H9 (cell line): Measurements from ENCODE around the gene RSU1. TPM values are rescaled to one million over a fixed set of nuclear protein-coding genes. Genes with fewer than 3 reads are reported as not detected.

Experiments
- DNase-seq: peaks from one replicate; pipeline ENCODE4 v3.0.0-alpha.2; 2017
- H2AFZ ChIP-seq: one replicate; pipeline ENCODE4 v1.6.1; 2013; ENCODE audit warnings: mild to moderate bottlenecking, low read length, control low read depth, moderate library complexity
- H2AK5ac ChIP-seq: 2 replicates; pipeline ENCODE4 v1.6.1; 2013; ENCODE audit warnings: low read length, control low read depth, mixed read lengths; ENCODE audit not compliant: insufficient read length
- H2BK120ac ChIP-seq: one replicate; pipeline ENCODE4 v1.6.1; 2013; ENCODE audit warnings: low read depth, mild to moderate bottlenecking, low read length, control low read depth, inconsistent platforms; ENCODE audit not compliant: poor library complexity, severe bottlenecking
- H2BK12ac ChIP-seq: 2 replicates; pipeline ENCODE4 v1.6.1; 2013; ENCODE audit warnings: low read length, control low read depth, mixed read lengths, low read depth; ENCODE audit not compliant: insufficient read length
- H2BK15ac ChIP-seq: 2 replicates; pipeline ENCODE4 v1.6.1; 2013; ENCODE audit warnings: low read depth, low read length, control low read depth
- H2BK20ac ChIP-seq: one replicate; pipeline ENCODE4 v1.6.1; 2013; ENCODE audit warnings: low read depth, mild to moderate bottlenecking, low read length, control low read depth, inconsistent platforms; ENCODE audit not compliant: poor library complexity, severe bottlenecking
- H2BK5ac ChIP-seq: 2 replicates; pipeline ENCODE4 v1.6.1; 2013; ENCODE audit warnings: low read length, control low read depth, mixed read lengths; ENCODE audit not compliant: insufficient read length
- H3K14ac ChIP-seq: 2 replicates; pipeline ENCODE4 v1.6.1; 2013; ENCODE audit warnings: low read length, control low read depth; ENCODE audit not compliant: insufficient read depth
- H3K18ac ChIP-seq: 2 replicates; pipeline ENCODE4 v1.6.1; 2013; ENCODE audit warnings: low read depth, mild to moderate bottlenecking, mixed read lengths, low read length, control low read depth; ENCODE audit not compliant: insufficient read length
- H3K23ac ChIP-seq: 2 replicates; pipeline ENCODE4 v1.6.1; 2013; ENCODE audit warnings: low read length, control low read depth, mixed read lengths, low read depth; ENCODE audit not compliant: insufficient read length
- H3K23me2 ChIP-seq: 2 replicates; pipeline ENCODE4 v1.6.1; 2013; ENCODE audit warnings: low read depth, mild to moderate bottlenecking, mixed read lengths, low read length, control low read depth; ENCODE audit not compliant: insufficient read length, poor library complexity, severe bottlenecking
- H3K27ac ChIP-seq: 2 replicates; pipeline ENCODE4 v1.5.1; 2013; ENCODE audit warnings: low read length, control low read depth, mixed read lengths, low read depth; ENCODE audit not compliant: insufficient read length
- H3K27me3 ChIP-seq: 2 replicates; pipeline ENCODE4 v1.6.1; 2013; ENCODE audit warnings: low read length, control low read depth, inconsistent platforms; ENCODE audit not compliant: insufficient read depth
- H3K4ac ChIP-seq: 2 replicates; pipeline ENCODE4 v1.6.1; 2013; ENCODE audit warnings: low read depth, mild to moderate bottlenecking, control low read depth, inconsistent platforms, low read length, moderate library complexity
- H3K4me1 ChIP-seq: 2 replicates; pipeline ENCODE4 v1.6.1; 2013; ENCODE audit warnings: low read length, control low read depth, inconsistent platforms; ENCODE audit not compliant: insufficient read depth
- H3K4me2 ChIP-seq: 2 replicates; pipeline ENCODE4 v1.6.1; 2013; ENCODE audit warnings: low read length, control low read depth, mixed read lengths; ENCODE audit not compliant: insufficient read length, insufficient read depth
- H3K56ac ChIP-seq: 2 replicates; pipeline ENCODE4 v1.6.1; 2013; ENCODE audit warnings: low read depth, mild to moderate bottlenecking, mixed read lengths, low read length, control low read depth; ENCODE audit not compliant: insufficient read length
- H3K79me1 ChIP-seq: 2 replicates; pipeline ENCODE4 v1.6.1; 2013; ENCODE audit warnings: low read depth, mild to moderate bottlenecking, moderate library complexity, low read length, control low read depth, inconsistent platforms; ENCODE audit not compliant: insufficient read depth, poor library complexity, severe bottlenecking
- H3K79me2 ChIP-seq: 2 replicates; pipeline ENCODE4 v1.6.1; 2013; ENCODE audit warnings: low read length, control low read depth, inconsistent platforms; ENCODE audit not compliant: insufficient read depth
- H3K9ac ChIP-seq: 2 replicates; pipeline ENCODE4 v1.6.1; 2013; ENCODE audit warnings: low read length, control low read depth, mixed read lengths; ENCODE audit not compliant: insufficient read length; ENCODE audit errors: extremely low read depth
- H3K9me3 ChIP-seq: one replicate; pipeline ENCODE4 v1.6.1; 2013; ENCODE audit warnings: low read depth, low read length, inconsistent platforms; ENCODE audit not compliant: control insufficient read depth
- H3T11ph ChIP-seq: one replicate; pipeline ENCODE4 v1.6.1; 2013; ENCODE audit warnings: mild to moderate bottlenecking, low read length, control low read depth, inconsistent platforms
- H4K20me1 ChIP-seq: one replicate; pipeline ENCODE4 v1.6.1; 2013; ENCODE audit not compliant: control insufficient read depth, insufficient read length, insufficient read depth
- H4K5ac ChIP-seq: 2 replicates; pipeline ENCODE4 v1.6.1; 2013; ENCODE audit warnings: low read depth, mild to moderate bottlenecking, mixed read lengths, low read length, control low read depth; ENCODE audit not compliant: insufficient read length
- H4K8ac ChIP-seq: replicated peaks from 2 replicates; pipeline ENCODE4 v1.6.1; 2013; ENCODE audit warnings: low read length, control low read depth, mixed read lengths, low read depth; ENCODE audit not compliant: insufficient read length
- H4K91ac ChIP-seq: 2 replicates; pipeline ENCODE4 v1.6.1; 2013; ENCODE audit warnings: low read depth, mild to moderate bottlenecking, moderate library complexity, mixed read lengths, low read length, control low read depth; ENCODE audit not compliant: insufficient read length
- H3K27ac Mint-ChIP-seq, 3 experiments: 2 replicates in 2 of 3; 3 replicates in 1 of 3; pipeline ENCODE4 v1.8.0; 2020 to 2021; ENCODE audit warnings: mixed read lengths in 3 of 3, mild to moderate bottlenecking in 1 of 3, moderate library complexity in 1 of 3
- H3K27me3 Mint-ChIP-seq: 2 replicates; pipeline ENCODE4 v1.8.0; 2021; ENCODE audit warnings: low read depth, mild to moderate bottlenecking, moderate library complexity, mixed read lengths
- H3K36me3 Mint-ChIP-seq, 3 experiments: 2 replicates in 2 of 3; 3 replicates in 1 of 3; pipeline ENCODE4 v1.8.0; 2020 to 2021; ENCODE audit warnings: low read depth in 3 of 3, mixed read lengths in 3 of 3; ENCODE audit not compliant: insufficient read depth in 1 of 3
- H3K4me1 Mint-ChIP-seq, 2 experiments: 2 replicates each; pipeline ENCODE4 v1.8.0; 2020; ENCODE audit warnings: mixed read lengths in 2 of 2
- H3K4me3 Mint-ChIP-seq, 2 experiments: 2 replicates in 1 of 2; 3 replicates in 1 of 2; pipeline ENCODE4 v1.8.0; 2020 to 2021; ENCODE audit warnings: mild to moderate bottlenecking in 2 of 2, mixed read lengths in 2 of 2, moderate library complexity in 1 of 2
- H3K9me3 Mint-ChIP-seq, 2 experiments: 2 replicates in 1 of 2; 3 replicates in 1 of 2; pipeline ENCODE4 v1.8.0; 2020; ENCODE audit warnings: mild to moderate bottlenecking in 2 of 2, mixed read lengths in 2 of 2, moderate library complexity in 1 of 2
- WGBS: extraction: QIAGEN DNeasy Blood & Tissue Kit; methylation state at CpG from one replicate; pipeline ENCODE4 v1.1.7; 2013; ENCODE audit warnings: missing lambda C conversion rate, low lambda C conversion rate, mixed read lengths; ENCODE audit not compliant: insufficient read length; ENCODE audit errors: extremely low coverage; 5-methylcytosine and 5-hydroxymethylcytosine counted together
- total RNA-seq: library from RNA; stranded (reverse); gene quantifications from 2 replicates; pipeline ENCODE4 v1.2.1, GENCODE V29; 2021
- TF ChIP-seq, protein P1 (sequence below): fragments of 200-600 bp; sonication (generic); conservative IDR thresholded peaks from 3 replicates; pipeline ENCODE4 v1.8.0; 2021; ENCODE audit warnings: antibody characterized with exemption, mild to moderate bottlenecking

The RSU1 gene
- total RNA-seq, 1 experiment from 2014 or later = 59.4 TPM

GRCh38 chr10:16648366-16648765 lies 168.9 kb downstream of the RSU1 start:
- H2AK5ac ChIP-seq = no peak overlapping the region
- TF ChIP-seq, protein P1, sequence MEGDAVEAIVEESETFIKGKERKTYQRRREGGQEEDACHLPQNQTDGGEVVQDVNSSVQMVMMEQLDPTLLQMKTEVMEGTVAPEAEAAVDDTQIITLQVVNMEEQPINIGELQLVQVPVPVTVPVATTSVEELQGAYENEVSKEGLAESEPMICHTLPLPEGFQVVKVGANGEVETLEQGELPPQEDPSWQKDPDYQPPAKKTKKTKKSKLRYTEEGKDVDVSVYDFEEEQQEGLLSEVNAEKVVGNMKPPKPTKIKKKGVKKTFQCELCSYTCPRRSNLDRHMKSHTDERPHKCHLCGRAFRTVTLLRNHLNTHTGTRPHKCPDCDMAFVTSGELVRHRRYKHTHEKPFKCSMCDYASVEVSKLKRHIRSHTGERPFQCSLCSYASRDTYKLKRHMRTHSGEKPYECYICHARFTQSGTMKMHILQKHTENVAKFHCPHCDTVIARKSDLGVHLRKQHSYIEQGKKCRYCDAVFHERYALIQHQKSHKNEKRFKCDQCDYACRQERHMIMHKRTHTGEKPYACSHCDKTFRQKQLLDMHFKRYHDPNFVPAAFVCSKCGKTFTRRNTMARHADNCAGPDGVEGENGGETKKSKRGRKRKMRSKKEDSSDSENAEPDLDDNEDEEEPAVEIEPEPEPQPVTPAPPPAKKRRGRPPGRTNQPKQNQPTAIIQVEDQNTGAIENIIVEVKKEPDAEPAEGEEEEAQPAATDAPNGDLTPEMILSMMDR = no peak
- H4K5ac ChIP-seq = no peak overlapping the region
- H2BK15ac ChIP-seq = no peak overlapping the region
- no peaks in the 10 kb centered on the region for H3K23me2 ChIP-seq
- no peaks in the 10 kb centered on the region for H3K9me3 Mint-ChIP-seq
- H3K79me1 ChIP-seq = no peaks in the 10 kb centered on the region
- no peaks in the 10 kb centered on the region for H3K27me3 Mint-ChIP-seq
- H3K14ac ChIP-seq = no peak overlapping the region
- H3K79me2 ChIP-seq = no peaks in the 10 kb centered on the region
- peaks cover 3% of the 10 kb centered on the region; the same call in 1 of the 2 replicates for H3K4me1 ChIP-seq
- no peak overlapping the region for H3K23ac ChIP-seq
- no peak overlapping the region for H2BK20ac ChIP-seq
- H2AFZ ChIP-seq = no peak overlapping the region
- H3K18ac ChIP-seq = no peak overlapping the region
- H3T11ph ChIP-seq = no peak overlapping the region
- no peak overlapping the region for H3K4ac ChIP-seq
- H3K56ac ChIP-seq = no peak overlapping the region
- no peak overlapping the region for H2BK120ac ChIP-seq
- H4K91ac ChIP-seq = no peak overlapping the region
- no peak overlapping the region for H3K4me3 Mint-ChIP-seq
- H3K27ac Mint-ChIP-seq = no peak overlapping the region
- no peak for DNase-seq
- no peak overlapping the region for H3K4me2 ChIP-seq
- H4K20me1 ChIP-seq = no peaks in the 10 kb centered on the region
- no peak overlapping the region for H3K27ac ChIP-seq
- no peak overlapping the region for H2BK5ac ChIP-seq
- H2BK12ac ChIP-seq = no peak overlapping the region
- WGBS = no CpG with 5 or more reads among the region's 2 CpGs
- no peaks in the 10 kb centered on the region for H3K36me3 Mint-ChIP-seq
- no peaks in the 10 kb centered on the region for H3K27me3 ChIP-seq
- no peak overlapping the region for H4K8ac ChIP-seq
- H3K9me3 ChIP-seq = no peaks in the 10 kb centered on the region
- peaks cover 5 to 8% of the 10 kb centered on the region in 2 experiments for H3K4me1 Mint-ChIP-seq
- no peak overlapping the region for H3K9ac ChIP-seq
